Astrocyte (in vitro differentiated cells and primary cell): ENCODE results near the gene AKR1B1. TPM values are rescaled to one million over a fixed set of nuclear protein-coding genes. Genes with fewer than 3 reads are reported as not detected.

Source experiments
- DNase-seq: peaks from one replicate; pipeline ENCODE4 v3.0.0-alpha.2; 2010; ENCODE audit warnings: low read depth
- FAIRE-seq: peaks from 2 replicates; lab custom pipeline; 2011; peaks lifted over from hg19 to GRCh38; lab: Jason Lieb, UNC
- H2AFZ ChIP-seq: 2 replicates; pipeline ENCODE4 v1.6.0; 2012; ENCODE audit warnings: low read depth, low read length, inconsistent platforms
- H3K27ac ChIP-seq: 2 replicates; pipeline ENCODE4 v1.5.1; 2011; ENCODE audit warnings: low read depth, low read length, inconsistent platforms
- H3K27me3 ChIP-seq: 2 replicates; pipeline ENCODE4 v1.6.0; 2011; ENCODE audit warnings: low read length, inconsistent platforms; ENCODE audit not compliant: insufficient read depth
- H3K36me3 ChIP-seq: 2 replicates; pipeline ENCODE4 v1.5.1; 2011; ENCODE audit warnings: low read length, inconsistent platforms; ENCODE audit not compliant: insufficient read depth
- H3K4me1 ChIP-seq: 2 replicates; pipeline ENCODE4 v1.5.1; 2011; ENCODE audit warnings: low read length, inconsistent platforms; ENCODE audit not compliant: insufficient read depth
- H3K4me2 ChIP-seq: 2 replicates; pipeline ENCODE4 v1.6.0; 2012; ENCODE audit warnings: low read length, inconsistent platforms
- H3K4me3 ChIP-seq: 2 replicates; pipeline ENCODE4 v1.5.1; 2011; ENCODE audit warnings: low read depth, mild to moderate bottlenecking, low read length, inconsistent platforms; ENCODE audit not compliant: insufficient read depth
- H3K79me2 ChIP-seq: 2 replicates; pipeline ENCODE4 v1.6.0; 2012; ENCODE audit warnings: mild to moderate bottlenecking, low read length, inconsistent platforms; ENCODE audit not compliant: insufficient read depth
- H3K9ac ChIP-seq: 2 replicates; pipeline ENCODE4 v1.6.0; 2012; ENCODE audit warnings: mild to moderate bottlenecking, low read length, inconsistent platforms
- H3K9me3 ChIP-seq: 2 replicates; pipeline ENCODE4 v1.5.1; 2012; ENCODE audit warnings: low read depth, mild to moderate bottlenecking, low read length, inconsistent platforms; ENCODE audit not compliant: insufficient read depth
- H4K20me1 ChIP-seq: 2 replicates; pipeline ENCODE4 v1.6.0; 2012; ENCODE audit warnings: low read length, inconsistent platforms; ENCODE audit not compliant: insufficient read depth
- H3K27ac Mint-ChIP-seq: one replicate; pipeline ENCODE4 v1.8.0; 2021; ENCODE audit warnings: mild to moderate bottlenecking, mixed read lengths; ENCODE audit not compliant: unreplicated experiment
- H3K27me3 Mint-ChIP-seq: one replicate; pipeline ENCODE4 v1.8.0; 2021; ENCODE audit warnings: low read depth, mixed read lengths; ENCODE audit not compliant: unreplicated experiment
- H3K36me3 Mint-ChIP-seq: one replicate; pipeline ENCODE4 v1.8.0; 2021; ENCODE audit warnings: low read depth, mixed read lengths; ENCODE audit not compliant: unreplicated experiment
- H3K4me1 Mint-ChIP-seq: one replicate; pipeline ENCODE4 v1.8.0; 2021; ENCODE audit warnings: low read depth, mixed read lengths; ENCODE audit not compliant: unreplicated experiment
- H3K4me3 Mint-ChIP-seq: one replicate; pipeline ENCODE4 v1.8.0; 2021; ENCODE audit warnings: mild to moderate bottlenecking, moderate library complexity, mixed read lengths; ENCODE audit not compliant: unreplicated experiment
- H3K9me3 Mint-ChIP-seq: one replicate; pipeline ENCODE4 v1.8.0; 2021; ENCODE audit warnings: mild to moderate bottlenecking, mixed read lengths; ENCODE audit not compliant: unreplicated experiment
- CTCF ChIP-seq: IDR thresholded peaks from 2 replicates; pipeline ENCODE4 v1.5.1; 2011; ENCODE audit warnings: low read depth, mild to moderate bottlenecking, inconsistent platforms, low read length, moderate library complexity; ENCODE audit not compliant: insufficient read depth
- EZH2 ChIP-seq: IDR thresholded peaks from 2 replicates; pipeline ENCODE4 v1.6.1; 2012; ENCODE audit warnings: mild to moderate bottlenecking, low read length, inconsistent platforms; ENCODE audit not compliant: insufficient read depth
- total RNA-seq: library from RNA; stranded (reverse); gene quantifications from 2 replicates; pipeline ENCODE4 v1.2.1, GENCODE V29; 2021

Gene AKR1B1
- total RNA-seq, 1 donor from 2014 or later = 114 TPM

DNA sequence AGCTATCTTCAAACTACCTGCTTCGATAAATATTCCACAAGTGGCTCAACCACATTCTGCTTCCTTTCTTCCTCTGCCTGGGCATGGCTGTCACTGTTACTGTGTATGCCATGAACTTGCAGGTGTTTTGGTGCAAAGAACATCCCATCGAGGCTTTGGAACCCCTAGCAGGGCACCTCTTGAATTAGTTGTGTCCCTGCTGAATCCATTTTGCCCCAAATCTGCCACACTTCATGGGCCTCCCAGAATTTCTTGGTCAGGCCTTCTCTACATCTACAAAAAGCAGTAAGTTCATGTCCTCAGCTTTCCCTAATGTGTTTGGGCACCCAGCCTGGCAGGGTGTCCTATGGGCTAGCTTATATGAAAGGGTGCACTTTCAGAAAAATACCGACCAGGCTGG lies 53.6 kb downstream of the AKR1B1 start:
- Histone ChIP-seq H3K27me3 (peaks cover 9% of the 10 kb centered on the region), H3K36me3 (no peaks in the 10 kb centered on the region), H3K27ac (no peak overlapping the region), H3K4me1 (no peaks in the 10 kb centered on the region), H3K4me2 (no peak overlapping the region), H2AFZ (no peak overlapping the region), H3K9me3 (no peaks in the 10 kb centered on the region), H4K20me1 (no peaks in the 10 kb centered on the region), H3K9ac (no peak overlapping the region), H3K79me2 (no peaks in the 10 kb centered on the region), H3K4me3 (no peak overlapping the region)
- DNase-seq (no peak), FAIRE-seq (no peak)
- Mint-ChIP-seq H3K4me3 (no peak overlapping the region), H3K9me3 (peaks cover 3% of the 10 kb centered on the region), H3K27me3 (peaks cover 37% of the 10 kb centered on the region), H3K4me1 (no peaks in the 10 kb centered on the region), H3K36me3 (no peaks in the 10 kb centered on the region), H3K27ac (no peak overlapping the region)
- no peak for TF ChIP-seq CTCF
- TF ChIP-seq EZH2 = no peak

DNA sequence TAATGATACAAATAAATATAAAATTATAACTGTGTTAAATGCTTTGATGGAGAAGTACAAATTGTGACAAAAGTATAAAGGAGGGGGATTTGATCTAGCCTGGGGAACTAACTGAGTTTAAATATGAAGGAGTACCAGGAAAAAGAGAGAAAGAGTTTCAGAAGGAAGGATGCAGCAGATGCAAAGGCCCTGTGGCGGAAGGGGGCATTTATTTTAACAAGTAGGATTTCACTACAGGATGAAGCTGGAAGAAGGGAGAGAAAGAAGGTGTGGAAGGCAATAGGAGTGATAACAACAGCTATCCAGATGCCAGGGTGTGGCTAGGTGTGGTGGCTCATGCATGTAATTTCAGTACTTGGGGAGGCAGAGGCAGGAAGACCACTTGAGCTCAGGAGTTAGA lies 55.8 kb downstream of the AKR1B1 start:
- Histone ChIP-seq H3K27ac (no peak overlapping the region), H2AFZ (no peak overlapping the region), H3K9me3 (no peaks in the 10 kb centered on the region), H3K4me1 (no peaks in the 10 kb centered on the region), H3K4me2 (no peak overlapping the region), H3K79me2 (no peaks in the 10 kb centered on the region), H3K36me3 (no peaks in the 10 kb centered on the region), H3K4me3 (no peak overlapping the region), H3K9ac (no peak overlapping the region), H4K20me1 (no peaks in the 10 kb centered on the region), H3K27me3 (peaks cover 7% of the 10 kb centered on the region)
- H3K27me3 Mint-ChIP-seq = peaks cover 38% of the 10 kb centered on the region
- FAIRE-seq (no peak), DNase-seq (no peak)
- H3K27ac Mint-ChIP-seq = no peak overlapping the region
- TF ChIP-seq EZH2 (no peak), CTCF (no peak)
- H3K4me3 Mint-ChIP-seq = no peak overlapping the region
- H3K4me1 Mint-ChIP-seq = no peaks in the 10 kb centered on the region
- no peaks in the 10 kb centered on the region for H3K36me3 Mint-ChIP-seq
- H3K9me3 Mint-ChIP-seq = peaks cover 3% of the 10 kb centered on the region

DNA sequence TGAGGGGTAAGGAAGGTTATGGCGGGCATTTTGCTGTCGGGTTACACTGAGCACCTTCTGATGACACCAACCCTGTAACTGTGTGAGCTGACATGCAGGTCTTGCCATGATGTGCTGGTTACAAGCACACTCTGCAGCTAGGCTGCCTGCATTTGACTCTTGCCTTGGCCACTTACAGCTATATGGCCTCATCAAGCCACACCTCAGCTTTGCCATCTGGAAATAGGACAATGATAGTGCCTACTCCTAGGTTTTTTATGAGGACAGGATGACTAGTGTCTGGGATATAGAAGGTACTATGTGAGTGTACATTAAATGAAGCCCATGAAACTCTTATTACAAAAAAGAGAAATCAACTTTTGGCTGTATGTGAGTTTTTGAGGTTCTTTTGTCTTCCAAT lies 58.0 kb downstream of the AKR1B1 start:
- no peak for TF ChIP-seq CTCF
- TF ChIP-seq EZH2 = no peak
- no peaks in the 10 kb centered on the region for H3K4me1 ChIP-seq
- no peaks in the 10 kb centered on the region for H3K27me3 ChIP-seq
- no peaks in the 10 kb centered on the region for H3K36me3 ChIP-seq
- H3K79me2 ChIP-seq = no peaks in the 10 kb centered on the region
- FAIRE-seq (no peak), DNase-seq (no peak)
- Mint-ChIP-seq H3K36me3 (no peaks in the 10 kb centered on the region), H3K9me3 (peaks cover 5% of the 10 kb centered on the region), H3K27ac (no peak overlapping the region), H3K4me3 (no peak overlapping the region), H3K27me3 (peaks cover 29% of the 10 kb centered on the region), H3K4me1 (no peaks in the 10 kb centered on the region)
- no peaks in the 10 kb centered on the region for H3K9me3 ChIP-seq
- H4K20me1 ChIP-seq = no peaks in the 10 kb centered on the region
- H3K9ac ChIP-seq = no peak overlapping the region
- H3K4me3 ChIP-seq = no peak overlapping the region
- no peak overlapping the region for H3K4me2 ChIP-seq
- no peak overlapping the region for H2AFZ ChIP-seq
- H3K27ac ChIP-seq = no peak overlapping the region
